VCaP (cell line): ENCODE data around the gene ZNF575.
A peak's percentile ranks its signal among the peaks of the same experiment; 100 is the strongest.

Source experiments
- H3K27ac ChIP-seq: fragments of 450-650 bp; 2 replicates; pipeline ENCODE4 v1.5.1; 2017
- CTCF ChIP-seq: fragments of 450-650 bp; conservative IDR thresholded peaks from 2 replicates; pipeline ENCODE4 v1.5.1; 2017; ENCODE audit warnings: mild to moderate bottlenecking, moderate library complexity

ZNF575 gene

GRCh38 chr19:43503501-43504425, 29.2 kb upstream of the ZNF575 start:
- peak; percentile 32 for TF ChIP-seq CTCF
- peak overlapping the region; percentile 89 for H3K27ac ChIP-seq

DNA sequence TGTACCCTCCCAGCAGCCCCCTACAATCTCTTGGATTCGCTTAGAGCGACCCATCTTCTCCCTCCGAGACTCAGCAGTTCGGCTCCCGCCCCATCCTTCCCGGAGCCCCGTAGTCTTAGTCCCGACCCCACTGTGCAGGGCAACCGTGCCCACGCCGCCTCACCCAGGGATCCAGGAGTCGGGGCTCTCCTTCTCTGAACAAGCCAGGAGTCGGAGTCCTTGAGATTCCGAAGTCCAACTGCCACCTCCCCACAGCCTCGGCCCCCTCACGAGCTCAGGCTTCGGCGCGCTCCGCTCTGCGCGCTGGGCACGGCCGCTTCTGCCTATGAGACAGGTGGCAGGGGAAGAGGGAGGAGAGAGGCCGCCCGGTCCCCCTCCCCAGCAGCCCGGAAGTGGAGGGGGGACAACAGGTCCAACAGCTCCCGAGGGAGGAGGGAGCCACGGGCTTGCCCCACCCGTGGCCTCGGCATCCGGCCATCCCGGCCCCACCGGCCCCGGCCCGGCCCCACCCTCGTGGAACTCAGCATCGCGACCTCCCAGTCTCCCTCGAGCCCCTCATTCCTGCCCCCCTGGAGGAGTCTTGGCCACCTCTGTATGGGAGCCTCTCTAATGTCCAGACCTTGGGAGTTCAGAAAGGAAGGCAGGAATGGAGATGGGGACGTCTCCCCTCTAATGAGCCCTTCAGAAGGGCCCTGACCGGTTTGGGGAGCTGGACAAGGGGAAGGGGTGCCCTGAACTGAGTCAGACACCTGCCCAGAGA, 28.4 kb upstream of the ZNF575 start, which contains the start of gene PHLDB3:
PHLDB3 (minus strand) TSS at position 321 of the 760 bp plus-strand sequence. CDS start 628 bp downstream, outside the sequence.
- 0 out of 2 replicates have a peak, but pooled peaks have one; percentile 14 for TF ChIP-seq CTCF
- peak within 1 kb of the TSS; percentile 89 for H3K27ac ChIP-seq

- peak overlapping the region; percentile 89 for H3K27ac ChIP-seq
- no peak for TF ChIP-seq CTCF
Observed at GRCh38 chr19:43505186-43505456, 27.9 kb upstream of the ZNF575 start.

- TF ChIP-seq CTCF = no peak
- H3K27ac ChIP-seq = peak overlapping the region; percentile 89
Observed at GRCh38 chr19:43505941-43506340, 27.0 kb upstream of the ZNF575 start.

DNA sequence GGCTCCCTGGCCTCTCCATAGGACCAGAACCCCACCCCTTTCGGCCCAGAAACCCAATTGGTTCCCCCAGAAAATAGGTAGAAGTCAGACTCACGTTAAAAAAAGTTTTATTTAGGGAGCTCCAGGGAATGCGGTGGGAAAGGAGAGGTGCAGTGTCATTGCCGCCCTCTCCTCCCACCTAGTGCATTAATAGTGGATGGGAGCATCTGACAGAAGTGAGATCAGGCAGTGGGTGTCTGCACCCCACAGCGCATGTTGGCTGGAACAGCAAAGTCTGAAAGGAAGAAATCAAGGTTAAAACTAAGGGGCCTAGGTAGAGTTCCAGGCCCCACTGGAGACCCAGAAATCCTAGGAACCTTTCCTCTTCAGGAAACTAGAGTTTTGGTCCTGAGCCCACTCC, 26.4 kb upstream of the ZNF575 start:
- peak overlapping the region; percentile 89; the same call in 1 of the 2 replicates for H3K27ac ChIP-seq
- TF ChIP-seq CTCF = no peak

DNA sequence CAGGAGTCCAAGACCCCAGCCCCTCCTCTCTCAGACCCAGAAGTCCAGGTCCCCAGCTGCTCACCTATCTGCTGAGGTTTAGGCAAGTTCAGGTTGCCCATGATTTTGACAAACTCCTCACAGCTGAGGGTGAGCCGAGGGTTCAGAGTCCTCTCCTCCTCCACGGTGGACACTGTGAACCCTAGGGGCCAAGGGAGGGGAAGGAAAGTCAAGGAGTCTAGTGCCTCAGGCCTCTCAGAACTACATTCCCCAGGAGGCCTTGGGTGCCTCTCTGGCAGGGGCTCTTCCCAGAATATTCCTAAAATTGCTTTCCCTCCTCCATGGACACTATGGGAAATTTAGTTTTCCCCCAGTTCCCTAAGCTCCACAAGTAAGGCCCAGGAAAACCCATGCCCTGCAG, 25.1 kb upstream of the ZNF575 start:
- no peak overlapping the region for H3K27ac ChIP-seq
- TF ChIP-seq CTCF = no peak

DNA sequence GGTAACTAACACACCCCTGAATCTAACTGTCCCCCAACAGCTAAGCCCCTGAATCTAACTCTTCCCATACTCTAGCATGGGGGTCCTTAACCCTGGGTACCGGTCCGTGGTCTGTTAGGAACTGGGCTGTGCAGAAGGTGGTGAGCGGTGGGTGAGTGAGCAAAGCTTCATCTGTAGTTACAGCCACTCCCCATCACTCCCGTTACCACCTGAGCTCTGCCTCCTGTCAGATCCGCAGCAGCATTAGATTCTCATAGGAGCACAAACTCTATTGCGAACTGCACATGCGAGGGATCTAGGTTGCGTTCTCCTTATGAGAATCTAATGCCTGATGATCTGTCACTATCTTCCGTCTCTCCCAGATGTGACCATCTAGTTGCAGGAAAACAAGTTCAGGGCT, 22.3 kb upstream of the ZNF575 start:
- no peak for TF ChIP-seq CTCF
- no peak overlapping the region for H3K27ac ChIP-seq
